Measurements from ENCODE around the gene CCDC24. TPM values are rescaled to one million over a fixed set of nuclear protein-coding genes. Genes with fewer than 3 reads are reported as not detected.

Gene CCDC24
- total RNA-seq, 1 experiment from 2014 or later: 5.2 TPM

DNA sequence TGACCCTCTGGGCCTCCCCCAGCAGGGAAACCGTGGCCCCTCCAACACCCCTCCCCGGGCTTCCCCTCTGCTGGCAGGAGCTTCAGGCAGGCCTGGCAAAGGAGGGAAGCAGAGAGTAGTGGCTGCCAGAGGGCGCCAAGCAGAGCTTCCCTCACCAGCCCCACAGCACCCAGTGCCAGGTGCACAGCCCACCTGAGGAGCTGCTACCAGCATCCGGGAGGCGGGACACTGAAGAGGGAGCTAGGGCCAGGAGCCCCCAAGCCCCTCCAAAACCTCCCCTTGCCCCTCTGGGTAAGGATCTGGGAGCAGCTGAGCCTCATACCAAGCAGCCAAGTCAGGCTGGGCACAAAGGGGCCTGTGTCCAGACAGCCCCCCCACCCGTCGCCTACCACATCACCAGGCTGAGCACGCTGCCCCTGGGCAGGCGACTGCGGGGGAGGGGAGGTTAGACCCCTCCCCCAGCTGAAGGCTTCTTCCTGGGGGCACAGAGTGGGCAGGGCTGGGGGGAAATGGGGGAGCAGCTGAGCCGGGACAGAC is 19.6 kb downstream of the CCDC24 start:
- Mint-ChIP-seq H3K36me3 (ENCODE audit: insufficient read depth, unreplicated experiment) (peaks cover 13% of the 10 kb centered on the region), H3K27ac (ENCODE audit: unreplicated experiment) (no peak overlapping the region), H3K4me1 (ENCODE audit: low read depth, unreplicated experiment) (no peaks in the 10 kb centered on the region), H3K27me3 (ENCODE audit: insufficient read depth, unreplicated experiment) (no peaks in the 10 kb centered on the region), H3K4me3 (ENCODE audit: unreplicated experiment) (no peak overlapping the region), H3K9me3 (ENCODE audit: unreplicated experiment) (no peaks in the 10 kb centered on the region)
- no TSS peak for BruUV-seq (replicated peaks)
- Histone ChIP-seq H3K9me3 (no peaks in the 10 kb centered on the region), H3K27me3 (replicated peaks; ENCODE audit: control insufficient read depth, insufficient read depth, low read length) (no peaks in the 10 kb centered on the region), H3K4me3 (ENCODE audit: low read depth, low read length) (no peak overlapping the region), H3K4me1 (no peaks in the 10 kb centered on the region), H3K36me3 (ENCODE audit: control insufficient read depth, insufficient read depth, low read length) (no peaks in the 10 kb centered on the region)
- DNase-seq: no peak
- intact Hi-C loops (cut with micrococcal nuclease; ENCODE audit: unreplicated experiment): no loop called here
- POLR2A ChIA-PET: no interaction called here
- TF ChIP-seq, protein P1, sequence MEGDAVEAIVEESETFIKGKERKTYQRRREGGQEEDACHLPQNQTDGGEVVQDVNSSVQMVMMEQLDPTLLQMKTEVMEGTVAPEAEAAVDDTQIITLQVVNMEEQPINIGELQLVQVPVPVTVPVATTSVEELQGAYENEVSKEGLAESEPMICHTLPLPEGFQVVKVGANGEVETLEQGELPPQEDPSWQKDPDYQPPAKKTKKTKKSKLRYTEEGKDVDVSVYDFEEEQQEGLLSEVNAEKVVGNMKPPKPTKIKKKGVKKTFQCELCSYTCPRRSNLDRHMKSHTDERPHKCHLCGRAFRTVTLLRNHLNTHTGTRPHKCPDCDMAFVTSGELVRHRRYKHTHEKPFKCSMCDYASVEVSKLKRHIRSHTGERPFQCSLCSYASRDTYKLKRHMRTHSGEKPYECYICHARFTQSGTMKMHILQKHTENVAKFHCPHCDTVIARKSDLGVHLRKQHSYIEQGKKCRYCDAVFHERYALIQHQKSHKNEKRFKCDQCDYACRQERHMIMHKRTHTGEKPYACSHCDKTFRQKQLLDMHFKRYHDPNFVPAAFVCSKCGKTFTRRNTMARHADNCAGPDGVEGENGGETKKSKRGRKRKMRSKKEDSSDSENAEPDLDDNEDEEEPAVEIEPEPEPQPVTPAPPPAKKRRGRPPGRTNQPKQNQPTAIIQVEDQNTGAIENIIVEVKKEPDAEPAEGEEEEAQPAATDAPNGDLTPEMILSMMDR (IDR thresholded peaks at IDR 0.05; ENCODE audit: insufficient read depth in 1 of 2, low read depth in 1 of 2, low read length in 1 of 2, severe bottlenecking in 1 of 2, unreplicated experiment in 1 of 2): no peak
- CTCF ChIA-PET: interaction anchor here (1.2 kb wide), 1 partner anchor 25 kb away, joined by 3 read pairs; no protein-coding TSS in a partner anchor

DNA sequence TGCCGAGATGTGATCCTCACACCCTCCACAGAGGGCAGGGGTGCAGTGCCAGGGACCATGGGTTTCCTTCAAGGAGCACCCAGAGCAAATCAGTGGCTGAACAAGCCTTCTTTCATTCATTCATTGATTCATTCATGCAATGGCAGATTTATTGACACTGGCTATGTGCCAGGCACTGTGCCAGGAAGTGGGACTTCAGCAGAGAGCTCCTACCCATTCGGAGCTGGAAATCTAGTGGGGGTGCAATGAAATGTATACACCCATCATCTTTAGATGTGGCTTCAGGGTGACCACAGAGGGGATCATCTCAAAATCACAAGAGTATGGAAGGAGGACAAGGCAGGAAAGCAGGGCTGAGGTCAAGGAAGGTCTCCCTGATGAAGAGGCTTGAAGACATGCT is 21.0 kb downstream of the CCDC24 start:
- intact Hi-C loops (cut with micrococcal nuclease; ENCODE audit: unreplicated experiment): no loop called here
- no TSS peak for BruUV-seq (replicated peaks)
- POLR2A ChIA-PET: no interaction called here
- no peak overlapping the region for H3K4me3 ChIP-seq (ENCODE audit: low read depth, low read length)
- Mint-ChIP-seq H3K36me3 (ENCODE audit: insufficient read depth, unreplicated experiment) (peaks cover 17% of the 10 kb centered on the region), H3K4me1 (ENCODE audit: low read depth, unreplicated experiment) (no peaks in the 10 kb centered on the region), H3K9me3 (ENCODE audit: unreplicated experiment) (no peaks in the 10 kb centered on the region), H3K27me3 (ENCODE audit: insufficient read depth, unreplicated experiment) (no peaks in the 10 kb centered on the region), H3K27ac (ENCODE audit: unreplicated experiment) (no peak overlapping the region), H3K4me3 (ENCODE audit: unreplicated experiment) (no peak overlapping the region)
- DNase-seq: no peak
- no peaks in the 10 kb centered on the region for H3K27me3 ChIP-seq (replicated peaks; ENCODE audit: control insufficient read depth, insufficient read depth, low read length)
- no peaks in the 10 kb centered on the region for H3K9me3 ChIP-seq
- CTCF ChIA-PET: no interaction called here
- TF ChIP-seq, protein P1 (IDR thresholded peaks at IDR 0.05; ENCODE audit: insufficient read depth in 1 of 2, low read depth in 1 of 2, low read length in 1 of 2, severe bottlenecking in 1 of 2, unreplicated experiment in 1 of 2): no peak
- no peaks in the 10 kb centered on the region for H3K36me3 ChIP-seq (ENCODE audit: control insufficient read depth, insufficient read depth, low read length)
- H3K4me1 ChIP-seq: no peaks in the 10 kb centered on the region

DNA sequence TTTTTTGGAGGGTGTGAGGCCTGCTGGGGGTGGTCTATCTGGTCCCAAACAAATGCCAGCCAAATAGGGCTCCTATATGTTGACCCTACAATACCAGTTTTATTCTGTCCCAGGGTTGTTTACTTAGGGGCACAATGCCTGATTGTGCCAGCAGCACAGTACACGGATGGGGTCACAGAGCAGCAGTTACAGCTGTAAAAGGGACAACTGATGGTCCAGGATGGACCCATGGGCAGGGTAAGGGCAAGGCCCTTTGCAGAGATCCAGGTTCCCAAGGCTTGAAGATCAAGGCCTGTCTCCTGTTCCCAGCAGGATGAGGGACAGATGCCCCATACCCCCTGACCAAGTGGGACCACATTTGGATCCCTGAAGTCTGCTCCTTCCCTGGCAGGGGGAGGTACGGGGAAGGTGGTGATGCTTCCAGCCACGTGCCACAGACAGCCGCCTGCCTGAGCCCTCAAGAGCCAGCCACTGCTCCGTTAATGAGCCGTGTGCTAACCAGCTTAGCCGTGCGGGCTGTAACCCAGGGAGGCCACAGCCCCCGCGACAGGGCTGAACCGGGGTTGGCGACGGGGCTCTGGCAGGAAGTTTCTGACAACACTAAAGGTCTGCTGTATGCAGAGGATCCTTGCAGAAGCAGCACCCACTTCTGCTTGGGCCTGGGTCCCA is 21.7 kb downstream of the CCDC24 start:
- BruUV-seq (replicated peaks): no TSS peak
- Mint-ChIP-seq H3K4me1 (ENCODE audit: low read depth, unreplicated experiment) (no peaks in the 10 kb centered on the region), H3K36me3 (ENCODE audit: insufficient read depth, unreplicated experiment) (peaks cover 13% of the 10 kb centered on the region), H3K4me3 (ENCODE audit: unreplicated experiment) (no peak overlapping the region), H3K27ac (ENCODE audit: unreplicated experiment) (no peak overlapping the region), H3K9me3 (ENCODE audit: unreplicated experiment) (no peaks in the 10 kb centered on the region), H3K27me3 (ENCODE audit: insufficient read depth, unreplicated experiment) (no peaks in the 10 kb centered on the region)
- Histone ChIP-seq H3K9me3 (no peaks in the 10 kb centered on the region), H3K36me3 (ENCODE audit: control insufficient read depth, insufficient read depth, low read length) (no peaks in the 10 kb centered on the region), H3K4me1 (no peaks in the 10 kb centered on the region), H3K27me3 (replicated peaks; ENCODE audit: control insufficient read depth, insufficient read depth, low read length) (no peaks in the 10 kb centered on the region), H3K4me3 (ENCODE audit: low read depth, low read length) (no peak overlapping the region)
- ChIA-PET CTCF (no interaction called here), POLR2A (no interaction called here)
- intact Hi-C loops (cut with micrococcal nuclease; ENCODE audit: unreplicated experiment): no loop called here
- TF ChIP-seq, protein P1 (IDR thresholded peaks at IDR 0.05; ENCODE audit: insufficient read depth in 1 of 2, low read depth in 1 of 2, low read length in 1 of 2, severe bottlenecking in 1 of 2, unreplicated experiment in 1 of 2): no peak
- no peak for DNase-seq

Data from Caco-2 (cell line).